Loucy (cell line): ENCODE data around the gene EPHB1.

Experiments used
- EZH2phosphoT487 ChIP-seq: fragments of 200-600 bp; IDR thresholded peaks from 2 replicates; pipeline ENCODE4 v1.6.1; 2018; ENCODE audit warnings: antibody characterized with exemption, mild to moderate bottlenecking, moderate library complexity, borderline replicate concordance
- TF ChIP-seq, protein P1 (sequence below): fragments of 200-600 bp; sonication (generic); conservative IDR thresholded peaks from 2 replicates; pipeline ENCODE4 v1.5.1; 2014; ENCODE audit warnings: mild to moderate bottlenecking, antibody characterized with exemption, low read length

DNA sequence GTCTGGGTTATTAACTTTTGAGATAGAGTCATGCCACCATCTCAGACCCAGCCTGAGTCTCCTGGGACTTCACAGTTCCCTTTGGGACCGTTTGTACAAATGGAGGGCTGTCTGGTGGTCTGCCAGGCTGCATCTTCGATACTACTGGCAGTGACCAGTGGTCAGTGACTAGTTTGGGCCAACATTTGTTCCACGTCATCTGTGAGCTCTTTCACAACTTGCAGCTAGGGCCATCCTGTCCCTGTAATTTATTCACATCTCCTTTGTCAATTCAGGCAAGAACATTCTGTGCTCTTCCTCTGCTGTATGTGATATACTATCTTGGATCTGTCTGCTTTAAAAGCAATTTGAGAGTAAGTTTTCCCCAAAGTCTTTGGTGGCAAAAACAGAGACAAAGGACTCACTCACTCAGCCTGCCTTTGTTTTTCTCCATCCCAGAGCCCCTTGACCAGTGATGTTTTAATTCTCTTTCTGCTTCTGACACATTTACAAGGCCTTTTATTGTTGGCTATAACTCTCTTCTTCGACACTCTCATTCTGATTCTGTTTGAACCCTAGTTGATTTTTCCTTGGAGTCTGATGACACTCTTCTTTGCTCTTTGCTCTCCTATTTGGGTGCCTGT lies 353.4 kb downstream of the EPHB1 start:
- TF ChIP-seq, protein P1, sequence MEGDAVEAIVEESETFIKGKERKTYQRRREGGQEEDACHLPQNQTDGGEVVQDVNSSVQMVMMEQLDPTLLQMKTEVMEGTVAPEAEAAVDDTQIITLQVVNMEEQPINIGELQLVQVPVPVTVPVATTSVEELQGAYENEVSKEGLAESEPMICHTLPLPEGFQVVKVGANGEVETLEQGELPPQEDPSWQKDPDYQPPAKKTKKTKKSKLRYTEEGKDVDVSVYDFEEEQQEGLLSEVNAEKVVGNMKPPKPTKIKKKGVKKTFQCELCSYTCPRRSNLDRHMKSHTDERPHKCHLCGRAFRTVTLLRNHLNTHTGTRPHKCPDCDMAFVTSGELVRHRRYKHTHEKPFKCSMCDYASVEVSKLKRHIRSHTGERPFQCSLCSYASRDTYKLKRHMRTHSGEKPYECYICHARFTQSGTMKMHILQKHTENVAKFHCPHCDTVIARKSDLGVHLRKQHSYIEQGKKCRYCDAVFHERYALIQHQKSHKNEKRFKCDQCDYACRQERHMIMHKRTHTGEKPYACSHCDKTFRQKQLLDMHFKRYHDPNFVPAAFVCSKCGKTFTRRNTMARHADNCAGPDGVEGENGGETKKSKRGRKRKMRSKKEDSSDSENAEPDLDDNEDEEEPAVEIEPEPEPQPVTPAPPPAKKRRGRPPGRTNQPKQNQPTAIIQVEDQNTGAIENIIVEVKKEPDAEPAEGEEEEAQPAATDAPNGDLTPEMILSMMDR, result no peak
- TF ChIP-seq EZH2phosphoT487, result no peak
